ENCODE data around the gene RBM6.

DNA sequence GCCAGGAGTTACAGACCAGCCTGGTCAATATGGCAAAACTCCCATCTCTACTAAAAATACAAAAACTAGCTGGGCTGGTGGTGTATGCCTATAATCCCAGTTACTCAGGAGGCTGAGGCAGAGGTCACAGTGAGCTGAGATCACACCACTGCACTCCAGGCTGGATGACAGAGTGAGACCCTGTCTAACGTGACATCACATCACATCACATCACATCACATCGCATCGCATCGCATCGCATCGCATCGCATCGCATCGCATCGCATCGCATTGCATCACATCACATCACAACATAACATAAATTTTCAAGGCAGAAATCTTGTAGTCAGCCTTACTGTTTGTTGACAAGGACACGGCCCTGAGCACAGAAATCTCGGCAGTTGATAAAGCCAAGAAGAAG, 44.4 kb downstream of the RBM6 start:
- TF ChIP-seq EZH2phosphoT487 (IDR thresholded peaks at IDR 0.05; ENCODE audit: insufficient read depth, low read depth) (no peak), EZH2 (IDR thresholded peaks at IDR 0.05; ENCODE audit: insufficient read depth, poor library complexity, severe bottlenecking) (no peak)

Measured in GM23248 (cell line).